Measurements from ENCODE around the gene NUP85.
A peak's percentile ranks its signal among the peaks of the same experiment; 100 is the strongest.
"Not testable (repeated sequence)": the region's sequence is repeated elsewhere in the genome, so short reads cannot be mapped to it uniquely, and the experiment has no call there.

Gene NUP85

GRCh38 chr17:75205037-75205792, at the start of gene NUP85:
TSS of gene NUP85 (plus strand) at chr17:75205679. CDS start at chr17:75205762, 83 bp downstream.
- DNase-seq = peak; percentile 97

GRCh38 chr17:75158480-75158879, 47.0 kb upstream of the NUP85 start:
- not testable (repeated sequence) for DNase-seq

GRCh38 chr17:75159196-75160031, 46.1 kb upstream of the NUP85 start:
- DNase-seq = no peak

GRCh38 chr17:75160211-75160610, 45.3 kb upstream of the NUP85 start:
- DNase-seq = no peak

- no peak for DNase-seq
These were observed 42.4 kb upstream of the NUP85 start for GRCh38 chr17:75163074-75163473.

GRCh38 chr17:75164606-75165005, 40.9 kb upstream of the NUP85 start:
- not testable (repeated sequence) for DNase-seq

GRCh38 chr17:75168998-75169397, 36.5 kb upstream of the NUP85 start:
- no peak for DNase-seq

GRCh38 chr17:75173526-75173925, 32.0 kb upstream of the NUP85 start:
- no peak for DNase-seq

GRCh38 chr17:75174996-75175395, 30.5 kb upstream of the NUP85 start:
- DNase-seq = no peak

- no peak for DNase-seq
These were observed 28.9 kb upstream of the NUP85 start for GRCh38 chr17:75176625-75177024.

GRCh38 chr17:75178453-75178852, 27.0 kb upstream of the NUP85 start:
- DNase-seq = no peak

- DNase-seq = no peak
These were observed 24.4 kb upstream of the NUP85 start for GRCh38 chr17:75181110-75181509.

GRCh38 chr17:75181608-75182318, 23.7 kb upstream of the NUP85 start:
- DNase-seq = no peak

GRCh38 chr17:75182319-75182568, 23.2 kb upstream of the NUP85 start:
- DNase-seq = no peak

GRCh38 chr17:75182569-75183436, 22.7 kb upstream of the NUP85 start, which contains the start of gene SUMO2:
TSS of gene SUMO2 (minus strand) at chr17:75182959. CDS start at chr17:75182834, 125 bp downstream.
- DNase-seq = peak; percentile 78

GRCh38 chr17:75183999-75184884, 21.2 kb upstream of the NUP85 start:
- no peak for DNase-seq

GRCh38 chr17:75188614-75189013, 16.9 kb upstream of the NUP85 start:
- no peak for DNase-seq

GRCh38 chr17:75191584-75191983, 13.9 kb upstream of the NUP85 start:
- DNase-seq = no peak

- DNase-seq = no peak
These were observed 10.6 kb upstream of the NUP85 start for GRCh38 chr17:75194879-75195278.

- no peak for DNase-seq
These were observed 5.4 kb upstream of the NUP85 start for GRCh38 chr17:75199886-75200618.

- no peak for DNase-seq
These were observed 299 bp downstream of the NUP85 start for GRCh38 chr17:75205793-75206163.
